DMS153 (cell line): ENCODE results near the gene GPATCH1.
"Not testable (repeated sequence)": the region's sequence is repeated elsewhere in the genome, so short reads cannot be mapped to it uniquely, and the experiment has no call there.

Experiments used
- DNase-seq: peaks from one replicate; lab custom pipeline; 2025; lab: John Stamatoyannopoulos, UW

GPATCH1 gene

GRCh38 chr19:33080761-33081681, at the start of gene GPATCH1:
Gene GPATCH1 (plus strand): TSS chr19:33081181. CDS start chr19:33081194, 13 bp downstream.
- DNase-seq: peak; percentile 40

- no peak for DNase-seq
Measured at GRCh38 chr19:33032218-33032781, 48.7 kb upstream of the GPATCH1 start.

GRCh38 chr19:33035461-33035860, 45.5 kb upstream of the GPATCH1 start:
- DNase-seq: no peak

- DNase-seq: not testable (repeated sequence)
Measured at GRCh38 chr19:33036370-33037167, 44.4 kb upstream of the GPATCH1 start.

- not testable (repeated sequence) for DNase-seq
Measured at GRCh38 chr19:33037168-33038025, 43.6 kb upstream of the GPATCH1 start.

- DNase-seq: no peak
Measured at GRCh38 chr19:33039108-33039599, 41.8 kb upstream of the GPATCH1 start.

GRCh38 chr19:33039815-33040214, 41.2 kb upstream of the GPATCH1 start:
- DNase-seq: no peak

- DNase-seq: peak; percentile 67
Measured at GRCh38 chr19:33040994-33041827, 39.8 kb upstream of the GPATCH1 start.

- DNase-seq: not testable (repeated sequence)
Measured at GRCh38 chr19:33041828-33042160, 39.2 kb upstream of the GPATCH1 start.

- no peak for DNase-seq
Measured at GRCh38 chr19:33047422-33047821, 33.6 kb upstream of the GPATCH1 start.

GRCh38 chr19:33048806-33049676, 31.9 kb upstream of the GPATCH1 start:
- no peak for DNase-seq

GRCh38 chr19:33050110-33050509, 30.9 kb upstream of the GPATCH1 start:
- no peak for DNase-seq

GRCh38 chr19:33052352-33052972, 28.5 kb upstream of the GPATCH1 start:
- DNase-seq: peak; percentile 64

GRCh38 chr19:33054623-33055022, 26.4 kb upstream of the GPATCH1 start:
- peak; percentile 95 for DNase-seq

- DNase-seq: no peak
Measured at GRCh38 chr19:33055718-33056117, 25.3 kb upstream of the GPATCH1 start.

- no peak for DNase-seq
Measured at GRCh38 chr19:33060586-33060985, 20.4 kb upstream of the GPATCH1 start.

- no peak for DNase-seq
Measured at GRCh38 chr19:33062902-33063301, 18.1 kb upstream of the GPATCH1 start.

GRCh38 chr19:33063356-33063752, 17.6 kb upstream of the GPATCH1 start:
- DNase-seq: no peak
